HFFc6 (cell line): Measurements from ENCODE around the gene HLA-DOA. TPM values are rescaled to one million over a fixed set of nuclear protein-coding genes. Genes with fewer than 3 reads are reported as not detected.

Source experiments
- DNase-seq: peaks from one replicate; pipeline ENCODE4 v3.0.0-alpha.2; 2018
- H3K27ac Mint-ChIP-seq: 2 replicates; pipeline ENCODE4 v1.8.0; 2020; ENCODE audit warnings: mild to moderate bottlenecking, mixed read lengths
- H3K27me3 Mint-ChIP-seq: 2 replicates; pipeline ENCODE4 v1.8.0; 2021; ENCODE audit warnings: mild to moderate bottlenecking, moderate library complexity, mixed read lengths; ENCODE audit not compliant: insufficient read depth
- H3K36me3 Mint-ChIP-seq: 2 replicates; pipeline ENCODE4 v1.8.0; 2021; ENCODE audit warnings: low read depth, mixed read lengths
- H3K4me1 Mint-ChIP-seq: 2 replicates; pipeline ENCODE4 v1.8.0; 2020; ENCODE audit warnings: low read depth, mixed read lengths
- H3K4me3 Mint-ChIP-seq: 2 replicates; pipeline ENCODE4 v1.8.0; 2020; ENCODE audit warnings: mild to moderate bottlenecking, moderate library complexity, mixed read lengths
- H3K9me3 Mint-ChIP-seq: 2 replicates; pipeline ENCODE4 v1.8.0; 2020; ENCODE audit warnings: mild to moderate bottlenecking, mixed read lengths
- CTCF ChIP-seq: fragments of 200-600 bp; sonication (generic); IDR thresholded peaks from 2 replicates; pipeline ENCODE4 v1.5.0; 2021; ENCODE audit warnings: antibody characterized with exemption, mild to moderate bottlenecking
- total RNA-seq, 6 experiments: library from RNA; stranded (reverse); fragmentation: NEBNext Ultra II Directional; extraction: Animal tissue kit (Norgen Biotek cat#: 25700); gene quantifications; 2 replicates in 1 of 6; 3 replicates in 5 of 6; pipeline ENCODE4 v1.2.3, GENCODE V29; 2021

HLA-DOA gene
- total RNA-seq, 6 experiments from 2014 or later = not detected

- H3K36me3 Mint-ChIP-seq = peaks cover 39% of the 10 kb centered on the region
- TF ChIP-seq CTCF = no peak
- DNase-seq = no peak
- H3K4me1 Mint-ChIP-seq = peaks cover 26% of the 10 kb centered on the region
- peaks cover 26% of the 10 kb centered on the region for H3K27me3 Mint-ChIP-seq
- no peak overlapping the region for H3K4me3 Mint-ChIP-seq
- H3K27ac Mint-ChIP-seq = peak overlapping the region; percentile 63
- no peaks in the 10 kb centered on the region for H3K9me3 Mint-ChIP-seq
Observed at GRCh38 chr6:32982702-32983492, 26.5 kb downstream of the HLA-DOA start.

- Mint-ChIP-seq H3K27me3 (peaks cover 30% of the 10 kb centered on the region), H3K27ac (peak overlapping the region; percentile 63), H3K9me3 (no peaks in the 10 kb centered on the region), H3K36me3 (peaks cover 46% of the 10 kb centered on the region), H3K4me1 (peaks cover 33% of the 10 kb centered on the region), H3K4me3 (no peak overlapping the region; the same call in 1 of the 2 replicates)
- DNase-seq = no peak
- TF ChIP-seq CTCF = no peak
Observed at GRCh38 chr6:32982084-32982701, 27.2 kb downstream of the HLA-DOA start.

DNA sequence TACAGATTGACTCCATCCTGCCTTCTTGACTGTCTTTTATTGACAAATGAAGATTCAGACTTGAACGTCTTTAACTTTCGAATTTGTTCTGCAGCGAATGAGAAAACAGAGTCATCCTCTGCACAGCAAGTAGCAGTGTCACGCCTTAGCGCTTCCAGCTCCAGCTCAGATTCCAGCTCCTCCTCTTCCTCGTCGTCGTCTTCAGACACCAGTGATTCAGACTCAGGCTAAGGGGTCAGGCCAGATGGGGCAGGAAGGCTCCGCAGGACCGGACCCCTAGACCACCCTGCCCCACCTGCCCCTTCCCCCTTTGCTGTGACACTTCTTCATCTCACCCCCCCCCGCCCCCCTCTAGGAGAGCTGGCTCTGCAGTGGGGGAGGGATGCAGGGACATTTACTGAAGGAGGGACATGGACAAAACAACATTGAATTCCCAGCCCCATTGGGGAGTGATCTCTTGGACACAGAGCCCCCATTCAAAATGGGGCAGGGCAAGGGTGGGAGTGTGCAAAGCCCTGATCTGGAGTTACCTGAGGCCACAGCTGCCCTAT, 28.8 kb downstream of the HLA-DOA start:
- peak overlapping the region; percentile 43 for H3K27ac Mint-ChIP-seq
- no peak overlapping the region for H3K4me3 Mint-ChIP-seq
- TF ChIP-seq CTCF = no peak
- DNase-seq = no peak
- no peaks in the 10 kb centered on the region for H3K9me3 Mint-ChIP-seq
- H3K4me1 Mint-ChIP-seq = peaks cover 49% of the 10 kb centered on the region
- peaks cover 31% of the 10 kb centered on the region for H3K27me3 Mint-ChIP-seq
- H3K36me3 Mint-ChIP-seq = peaks cover 62% of the 10 kb centered on the region

DNA sequence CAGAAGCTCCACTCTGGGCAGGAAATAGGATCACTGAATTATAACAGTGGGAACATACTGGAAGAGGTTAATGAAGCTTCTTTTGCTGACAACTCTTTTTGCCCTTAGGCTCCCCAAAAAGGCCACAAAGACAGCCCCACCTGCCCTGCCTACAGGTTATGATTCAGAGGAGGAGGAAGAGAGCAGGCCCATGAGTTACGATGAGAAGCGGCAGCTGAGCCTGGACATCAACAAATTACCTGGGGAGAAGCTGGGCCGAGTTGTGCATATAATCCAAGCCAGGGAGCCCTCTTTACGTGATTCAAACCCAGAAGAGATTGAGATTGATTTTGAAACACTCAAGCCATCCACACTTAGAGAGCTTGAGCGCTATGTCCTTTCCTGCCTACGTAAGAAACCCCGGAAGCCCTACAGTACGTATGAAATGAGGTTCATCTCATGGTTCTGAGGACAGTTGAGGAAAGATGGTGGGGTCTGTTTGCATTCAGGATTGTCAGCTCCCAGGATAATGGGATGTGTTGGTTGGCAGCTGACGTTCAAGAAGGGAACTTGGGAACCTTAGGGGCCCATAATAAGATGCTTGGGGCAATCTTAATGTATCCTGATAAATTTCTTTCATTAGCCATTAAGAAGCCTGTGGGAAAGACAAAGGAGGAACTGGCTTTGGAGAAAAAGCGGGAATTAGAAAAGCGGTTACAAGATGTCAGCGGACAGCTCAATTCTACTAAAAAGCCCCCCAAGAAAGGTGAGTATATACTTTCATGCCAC, 29.5 kb downstream of the HLA-DOA start:
- H3K4me1 Mint-ChIP-seq = peaks cover 56% of the 10 kb centered on the region
- peaks cover 69% of the 10 kb centered on the region for H3K36me3 Mint-ChIP-seq
- peak overlapping the region; percentile 17; the same call in 1 of the 2 replicates for H3K4me3 Mint-ChIP-seq
- peaks cover 31% of the 10 kb centered on the region for H3K27me3 Mint-ChIP-seq
- H3K27ac Mint-ChIP-seq = peak overlapping the region; percentile 43
- DNase-seq = no peak
- H3K9me3 Mint-ChIP-seq = no peaks in the 10 kb centered on the region
- no peak for TF ChIP-seq CTCF

DNA sequence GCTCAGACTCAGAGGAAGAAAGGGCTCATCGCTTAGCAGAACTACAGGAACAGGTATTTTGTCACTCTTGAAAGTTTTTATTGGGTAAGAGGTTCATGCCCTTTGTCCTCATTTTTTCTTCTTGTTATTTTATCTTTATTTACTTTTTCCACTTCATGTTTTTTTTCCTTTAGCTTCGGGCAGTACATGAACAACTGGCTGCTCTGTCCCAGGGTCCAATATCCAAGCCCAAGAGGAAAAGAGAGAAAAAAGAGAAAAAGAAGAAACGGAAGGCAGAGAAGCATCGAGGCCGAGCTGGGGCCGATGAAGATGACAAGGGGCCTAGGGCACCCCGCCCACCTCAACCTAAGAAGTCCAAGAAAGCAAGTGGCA, 31.5 kb downstream of the HLA-DOA start:
- Mint-ChIP-seq H3K36me3 (peaks cover 88% of the 10 kb centered on the region), H3K4me1 (peaks cover 57% of the 10 kb centered on the region), H3K9me3 (peaks cover 10% of the 10 kb centered on the region), H3K27me3 (peaks cover 48% of the 10 kb centered on the region), H3K4me3 (peak overlapping the region; percentile 93), H3K27ac (peak overlapping the region; percentile 99)
- no peak for TF ChIP-seq CTCF
- no peak for DNase-seq
